Vagina (tissue), 2 donors: ENCODE measurements around the gene ZNF296. TPM values are rescaled to one million over a fixed set of nuclear protein-coding genes. Genes with fewer than 3 reads are reported as not detected.

Experiments used
- DNase-seq, 2 donors: peaks; one replicate each; pipeline ENCODE4 v3.0.0-alpha.2; 2017; ENCODE audit errors: extremely low spot score in 2 of 2
- H3K27ac ChIP-seq: fragments of 200-600 bp; sonication (generic); one replicate; pipeline ENCODE4 v1.5.1; 2019
- H3K27me3 ChIP-seq: fragments of 200-600 bp; sonication (generic); one replicate; pipeline ENCODE4 v1.5.1; 2019
- H3K36me3 ChIP-seq, 2 donors: fragments of 200-600 bp; sonication (generic); one replicate each; pipeline ENCODE4 v1.5.1; 2017 to 2019
- H3K4me1 ChIP-seq: fragments of 200-600 bp; sonication (generic); one replicate; pipeline ENCODE4 v1.5.1; 2019
- H3K4me3 ChIP-seq, 2 donors: fragments of 200-600 bp; sonication (generic); 1 replicate in 1 of 2; 2 replicates in 1 of 2; pipeline ENCODE4 v1.5.1; 2016 to 2019
- H3K9me3 ChIP-seq: fragments of 200-600 bp; sonication (generic); one replicate; pipeline ENCODE4 v1.5.1; 2019
- CTCF ChIP-seq, 3 experiments: fragments of 450-650 bp in 2 of 3; fragments of 200-600 bp in 1 of 3; sonication (generic) in 1 of 3; IDR thresholded peaks; one replicate each; pipeline ENCODE4 v1.5.1; 2017 to 2019; ENCODE audit warnings: antibody characterized with exemption in 3 of 3, mild to moderate bottlenecking in 2 of 3, moderate library complexity in 2 of 3
- POLR2A ChIP-seq, 2 donors: fragments of 450-650 bp; IDR thresholded peaks; one replicate each; pipeline ENCODE4 v1.6.1; 2017; ENCODE audit warnings: antibody characterized with exemption in 2 of 2, mild to moderate bottlenecking in 2 of 2, moderate library complexity in 2 of 2
- POLR2AphosphoS5 ChIP-seq, 2 donors: sonication (generic); formaldehyde crosslinking; IDR thresholded peaks; one replicate each; pipeline ENCODE4 v1.9.0; 2017; ENCODE audit warnings: antibody characterized with exemption in 2 of 2, mild to moderate bottlenecking in 2 of 2, low read depth in 1 of 2; ENCODE audit not compliant: insufficient read depth in 1 of 2
- intact Hi-C: fragments of 100-400 bp; cut with DNase I; formaldehyde crosslinking; loops from one replicate; pipeline ENCODE4 v1.15.1; 2023
- total RNA-seq: library from RNA; depleted of rRNA; stranded (reverse); fragments of >200 nt; gene quantifications from one replicate; pipeline ENCODE4 v1.2.3, GENCODE V29; 2016

Gene ZNF296
- total RNA-seq: 5.6 TPM

- DNase-seq: no peak
- peak within 1 kb of the TSS; percentile 66 for H3K27ac ChIP-seq
- intact Hi-C loops: no loop called here
Measured at GRCh38 chr19:45076029-45076850, at the start of gene ZNF296. Gene ZNF296, minus strand, starts transcription at chr19:45076478. Its CDS starts 105 bp downstream, at chr19:45076373.

DNA sequence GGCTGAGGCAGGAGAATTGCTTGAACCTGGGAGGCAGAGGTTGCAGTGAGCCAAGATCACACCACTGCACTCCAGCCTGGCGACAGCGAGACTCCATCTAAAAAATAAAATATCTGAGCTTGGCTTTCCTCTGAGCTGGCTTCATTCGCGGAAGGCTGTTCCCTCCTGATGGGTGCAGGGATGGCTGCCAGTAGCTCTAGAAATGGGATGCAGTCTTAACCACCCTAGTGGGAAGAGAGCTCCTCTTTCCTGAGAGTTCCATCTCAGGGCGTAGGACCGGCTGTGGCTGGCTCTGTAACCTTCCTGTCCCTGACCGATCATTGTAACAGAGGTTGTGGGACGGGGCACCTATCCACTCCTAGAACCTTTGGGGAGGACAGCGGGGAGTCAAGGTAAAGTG is 49.1 kb upstream of the ZNF296 start:
- intact Hi-C loops: no loop called here
- H3K4me1 ChIP-seq: peaks cover 47% of the 10 kb centered on the region

More at GRCh38 chr19:45076029-45076850, at the start of gene ZNF296:
- no peaks in the 10 kb centered on the region for H3K9me3 ChIP-seq
- no peaks in the 10 kb centered on the region for H3K27me3 ChIP-seq
- peaks cover 61% of the 10 kb centered on the region for H3K4me1 ChIP-seq
- H3K4me3 ChIP-seq: peak within 1 kb of the TSS; percentile 56 to 63
- TF ChIP-seq POLR2AphosphoS5 (IDR thresholded peaks at IDR 0.05; ENCODE audit: insufficient read depth in 1 of 2, low read depth in 1 of 2) (peak; percentile 32 to 44), CTCF (IDR thresholded peaks at IDR 0.05) (no peak), POLR2A (IDR thresholded peaks at IDR 0.05) (peak in 1 of 2 donors; percentile 60)
- H3K36me3 ChIP-seq: peaks cover 0 to 9% of the 10 kb centered on the region in 2 donors

GRCh38 chr19:45124021-45124420 is 47.7 kb upstream of the ZNF296 start:
- no peak for TF ChIP-seq CTCF (IDR thresholded peaks at IDR 0.05)
- TF ChIP-seq POLR2A (IDR thresholded peaks at IDR 0.05): no peak
- no peak for TF ChIP-seq POLR2AphosphoS5 (IDR thresholded peaks at IDR 0.05; ENCODE audit: insufficient read depth in 1 of 2, low read depth in 1 of 2)
- no peak overlapping the region for H3K4me3 ChIP-seq
- DNase-seq: no peak
- no peaks in the 10 kb centered on the region for H3K9me3 ChIP-seq
- H3K36me3 ChIP-seq: no peaks in the 10 kb centered on the region
- no peak overlapping the region for H3K27ac ChIP-seq
- H3K4me1 ChIP-seq: peaks cover 47% of the 10 kb centered on the region
- intact Hi-C loops: no loop called here
- H3K27me3 ChIP-seq: no peaks in the 10 kb centered on the region

More for the DNA sequence above, 49.1 kb upstream of the ZNF296 start:
- DNase-seq: no peak
- Histone ChIP-seq H3K27ac (no peak overlapping the region), H3K36me3 (no peaks in the 10 kb centered on the region), H3K9me3 (no peaks in the 10 kb centered on the region), H3K4me3 (no peak overlapping the region), H3K27me3 (no peaks in the 10 kb centered on the region)
- TF ChIP-seq CTCF (IDR thresholded peaks at IDR 0.05) (no peak), POLR2A (IDR thresholded peaks at IDR 0.05) (no peak), POLR2AphosphoS5 (IDR thresholded peaks at IDR 0.05; ENCODE audit: insufficient read depth in 1 of 2, low read depth in 1 of 2) (no peak)

- H3K27me3 ChIP-seq: no peaks in the 10 kb centered on the region
- intact Hi-C loops: no loop called here
- no peak overlapping the region for H3K27ac ChIP-seq
- no peak overlapping the region for H3K4me3 ChIP-seq
- H3K9me3 ChIP-seq: no peaks in the 10 kb centered on the region
- H3K36me3 ChIP-seq: no peaks in the 10 kb centered on the region
- no peak for DNase-seq
- H3K4me1 ChIP-seq: peaks cover 47% of the 10 kb centered on the region
- TF ChIP-seq CTCF (IDR thresholded peaks at IDR 0.05): no peak
- TF ChIP-seq POLR2A (IDR thresholded peaks at IDR 0.05): no peak
- TF ChIP-seq POLR2AphosphoS5 (IDR thresholded peaks at IDR 0.05; ENCODE audit: insufficient read depth in 1 of 2, low read depth in 1 of 2): no peak
Measured at GRCh38 chr19:45123440-45123850, 47.2 kb upstream of the ZNF296 start.

DNA sequence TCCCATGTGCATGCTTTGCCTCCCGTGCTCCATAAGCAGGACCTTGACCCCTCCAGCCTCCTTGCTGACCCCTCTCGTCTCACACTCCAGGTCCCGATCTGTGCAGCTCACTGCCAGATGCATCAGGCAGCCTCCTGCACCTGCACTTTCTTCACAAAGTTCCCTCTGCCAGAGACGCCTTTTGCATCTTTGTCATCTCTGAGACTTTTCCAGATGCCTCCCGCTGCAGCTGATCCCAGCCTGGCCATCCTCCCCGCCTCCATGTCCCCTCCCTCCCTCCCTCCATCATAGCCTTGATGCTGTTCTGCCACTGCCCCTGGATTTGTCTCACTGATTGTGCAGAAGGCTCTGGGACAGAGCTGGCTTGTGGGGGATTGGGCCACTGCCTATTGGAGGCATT is 46.6 kb upstream of the ZNF296 start:
- Histone ChIP-seq H3K4me3 (no peak overlapping the region), H3K4me1 (peaks cover 52% of the 10 kb centered on the region), H3K27ac (no peak overlapping the region), H3K9me3 (no peaks in the 10 kb centered on the region), H3K36me3 (no peaks in the 10 kb centered on the region), H3K27me3 (no peaks in the 10 kb centered on the region)
- no peak for DNase-seq
- intact Hi-C loops: no loop called here
- TF ChIP-seq CTCF (IDR thresholded peaks at IDR 0.05): no peak
